Measurements from ENCODE around the gene ADA. TPM values are rescaled to one million over a fixed set of nuclear protein-coding genes. Genes with fewer than 3 reads are reported as not detected.

ADA gene
- total and polyA plus RNA-seq, 2 of the 4 experiments (the other 2 are of a cell fraction): 8.1 to 11.0 TPM

DNA sequence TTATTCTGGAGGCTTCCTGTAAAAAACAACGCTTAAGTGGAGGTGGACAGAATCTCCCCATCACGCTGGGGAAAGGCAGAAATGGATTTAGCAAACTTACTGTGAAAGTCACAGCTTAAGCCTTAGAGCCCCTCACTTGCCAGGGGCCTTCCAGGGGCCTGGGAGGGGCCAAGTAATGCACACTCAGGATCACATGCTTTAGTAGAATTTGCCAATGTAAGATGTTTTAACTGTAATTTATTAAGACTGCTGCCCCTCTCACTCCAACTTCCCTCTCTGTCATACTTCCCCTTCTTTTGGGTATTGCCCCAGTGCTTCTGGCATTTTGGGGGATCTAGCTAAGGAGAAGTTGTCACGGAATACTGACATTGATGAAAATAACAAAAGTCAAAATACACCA is 12.6 kb upstream of the ADA start:
- no CpG with 5 or more reads among the region's 3 CpGs for WGBS, 2 experiments (ENCODE audit: extremely low coverage in 2 of 2, insufficient read length in 1 of 2)
- peaks cover 3% of the 10 kb centered on the region for H3K9me3 ChIP-seq (ENCODE audit: control insufficient read depth, insufficient read depth, low read length)

More for the DNA sequence above, 12.6 kb upstream of the ADA start:
- Histone ChIP-seq H3K9me1 (ENCODE audit: insufficient read depth, low read length) (no peaks in the 10 kb centered on the region), H3K27ac (ENCODE audit: insufficient read depth, low read length) (no peak overlapping the region), H3K36me3 (ENCODE audit: control insufficient read depth, insufficient read depth, low read length) (no peaks in the 10 kb centered on the region), H3K14ac (replicated peaks; ENCODE audit: low read depth, low read length) (no peak overlapping the region), H3K4me1 (ENCODE audit: control insufficient read depth, insufficient read depth, low read length) (no peaks in the 10 kb centered on the region), H2BK20ac (ENCODE audit: low read depth, low read length) (no peak overlapping the region), H2BK5ac (ENCODE audit: low read depth, low read length, poor library complexity, severe bottlenecking) (no peak overlapping the region), H3K27me3 (ENCODE audit: control insufficient read depth, insufficient read depth, low read length) (peaks cover 29% of the 10 kb centered on the region), H3K4ac (ENCODE audit: low read depth, low read length) (no peak overlapping the region), H4K91ac (ENCODE audit: insufficient read depth, low read depth, low read length) (no peak overlapping the region), H3K23ac (ENCODE audit: low read depth, low read length) (no peak overlapping the region), H2AK5ac (ENCODE audit: low read depth, low read length) (no peak overlapping the region), H2AK9ac (replicated peaks; ENCODE audit: low read depth, low read length, poor library complexity) (no peak overlapping the region), H4K20me1 (ENCODE audit: insufficient read depth, low read length) (no peaks in the 10 kb centered on the region), H3K4me2 (ENCODE audit: low read depth, low read length) (no peak overlapping the region), H3K9ac (ENCODE audit: low read depth, low read length) (no peak overlapping the region), H2AFZ (replicated peaks; ENCODE audit: low read length, poor library complexity) (no peak overlapping the region), H3K4me3 (ENCODE audit: insufficient read depth, low read depth, low read length) (no peak overlapping the region), H4K8ac (ENCODE audit: low read depth in 2 of 2, low read length in 2 of 2) (no peak overlapping the region), H3K18ac (ENCODE audit: low read depth, low read length) (no peak overlapping the region), H2BK120ac (ENCODE audit: low read depth, low read length) (no peak overlapping the region), H2BK15ac (ENCODE audit: low read depth, low read length) (no peak overlapping the region), H3K56ac (ENCODE audit: extremely low read depth, insufficient read depth, low read length) (no peak overlapping the region), H3K79me1 (ENCODE audit: low read depth in 1 of 2, low read length in 2 of 2) (no peaks in the 10 kb centered on the region), H4K5ac (ENCODE audit: low read depth, low read length) (no peak overlapping the region)
- TF ChIP-seq MAZ (IDR thresholded peaks at IDR 0.05; ENCODE audit: borderline replicate concordance, low read depth, low read length) (no peak), USF2 (IDR thresholded peaks at IDR 0.05; ENCODE audit: low read depth, low read length) (no peak), SMC3 (IDR thresholded peaks at IDR 0.05; ENCODE audit: low read depth, low read length) (no peak), RAD21 (IDR thresholded peaks at IDR 0.05; ENCODE audit: low read length) (no peak), MXI1 (IDR thresholded peaks at IDR 0.05; ENCODE audit: borderline replicate concordance, low read depth, low read length) (no peak), CHD1 (IDR thresholded peaks at IDR 0.05; ENCODE audit: low read depth, low read length) (no peak), FOS (IDR thresholded peaks at IDR 0.05; ENCODE audit: low read depth, low read length) (no peak), MAFK (IDR thresholded peaks at IDR 0.05; ENCODE audit: low read depth, low read length) (no peak), BHLHE40 (IDR thresholded peaks at IDR 0.05; ENCODE audit: low read depth, low read length) (no peak), RCOR1 (IDR thresholded peaks at IDR 0.05; ENCODE audit: insufficient replicate concordance, low read length) (no peak), CTCF (conservative IDR thresholded peaks at IDR 0.05; ENCODE audit: low read depth, low read length) (no peak), CEBPB (IDR thresholded peaks at IDR 0.05; ENCODE audit: low read depth, low read length) (no peak), NFE2L2 (IDR thresholded peaks at IDR 0.05; ENCODE audit: low read depth, low read length) (no peak), POLR2A (IDR thresholded peaks at IDR 0.05; ENCODE audit: low read depth, low read length) (no peak), RFX5 (IDR thresholded peaks at IDR 0.05; ENCODE audit: low read depth, low read length) (no peak)
- TF ChIP-seq, protein P1, sequence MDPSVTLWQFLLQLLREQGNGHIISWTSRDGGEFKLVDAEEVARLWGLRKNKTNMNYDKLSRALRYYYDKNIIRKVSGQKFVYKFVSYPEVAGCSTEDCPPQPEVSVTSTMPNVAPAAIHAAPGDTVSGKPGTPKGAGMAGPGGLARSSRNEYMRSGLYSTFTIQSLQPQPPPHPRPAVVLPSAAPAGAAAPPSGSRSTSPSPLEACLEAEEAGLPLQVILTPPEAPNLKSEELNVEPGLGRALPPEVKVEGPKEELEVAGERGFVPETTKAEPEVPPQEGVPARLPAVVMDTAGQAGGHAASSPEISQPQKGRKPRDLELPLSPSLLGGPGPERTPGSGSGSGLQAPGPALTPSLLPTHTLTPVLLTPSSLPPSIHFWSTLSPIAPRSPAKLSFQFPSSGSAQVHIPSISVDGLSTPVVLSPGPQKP (IDR thresholded peaks at IDR 0.05; ENCODE audit: borderline replicate concordance, low read depth, low read length): no peak
- POLR2A ChIA-PET (ENCODE audit: unreplicated experiment): no interaction called here
- intact Hi-C loops (cut with micrococcal nuclease): no loop called here
- in situ Hi-C loops (cut with MboI; ENCODE audit: low sequenced_read_pairs): no loop called here
- CTCF ChIA-PET: interaction anchor here (1.8 kb wide), 1 partner anchor 19 kb away, joined by 6 read pairs; no protein-coding TSS in a partner anchor
- DNase-seq (no peak), ATAC-seq (ENCODE audit: low read depth) (no peak)
- dilution Hi-C loops (cut with HindIII; ENCODE audit: low sequenced_read_pairs, unreplicated experiment): no loop called here
- BruUV-seq (replicated peaks): no TSS peak
